GM19372 (cell line): Measurements from ENCODE around the gene RPIA.
"Not testable (repeated sequence)": the region's sequence is repeated elsewhere in the genome, so short reads cannot be mapped to it uniquely, and the experiment has no call there.

Experiments used
- ATAC-seq: cut with Tn5 transposase; IDR thresholded peaks from one replicate; pipeline ENCODE4 v1.9.1; 2021; ENCODE audit warnings: mild to moderate bottlenecking, low read depth, moderate library complexity; ENCODE audit not compliant: unreplicated experiment

The RPIA gene

GRCh38 chr2:88729061-88729745 lies 37.7 kb downstream of the RPIA start:
- ATAC-seq: no peak

GRCh38 chr2:88733155-88733902 lies 41.9 kb downstream of the RPIA start:
- no peak for ATAC-seq

GRCh38 chr2:88735133-88735532 lies 43.7 kb downstream of the RPIA start:
- no peak for ATAC-seq

- ATAC-seq: no peak
Observed at GRCh38 chr2:88735853-88736252, 44.4 kb downstream of the RPIA start.

GRCh38 chr2:88736437-88736836 lies 45.0 kb downstream of the RPIA start:
- ATAC-seq: no peak

- no peak for ATAC-seq
Observed at GRCh38 chr2:88737385-88737784, 45.9 kb downstream of the RPIA start.

- no peak for ATAC-seq
Observed at GRCh38 chr2:88738271-88738670, 46.8 kb downstream of the RPIA start.

GRCh38 chr2:88739985-88740600 lies 48.6 kb downstream of the RPIA start:
- peak; percentile 79 for ATAC-seq

GRCh38 chr2:88746929-88747490 lies 55.5 kb downstream of the RPIA start:
- no peak for ATAC-seq

- no peak for ATAC-seq
Observed at GRCh38 chr2:88747990-88748389, 56.5 kb downstream of the RPIA start.

GRCh38 chr2:88751768-88752167 lies 60.3 kb downstream of the RPIA start:
- no peak for ATAC-seq

GRCh38 chr2:88753833-88754584 lies 62.5 kb downstream of the RPIA start:
- ATAC-seq: peak; percentile 77

GRCh38 chr2:88754585-88755320 lies 63.3 kb downstream of the RPIA start:
- ATAC-seq: peak; percentile 30

- ATAC-seq: no peak
Observed at GRCh38 chr2:88755836-88756235, 64.4 kb downstream of the RPIA start.

- ATAC-seq: no peak
Observed at GRCh38 chr2:88757025-88757424, 65.6 kb downstream of the RPIA start.

- ATAC-seq: not testable (repeated sequence)
Observed at GRCh38 chr2:88758702-88759101, 67.2 kb downstream of the RPIA start.

- no peak for ATAC-seq
Observed at GRCh38 chr2:88760819-88761598, 69.5 kb downstream of the RPIA start.

GRCh38 chr2:88764141-88764849 lies 72.8 kb downstream of the RPIA start:
- ATAC-seq: no peak

- ATAC-seq: peak; percentile 10
Observed at GRCh38 chr2:88764850-88765153, 73.3 kb downstream of the RPIA start.
